H1 (cell line): ENCODE measurements around the gene OR13J1. TPM values are rescaled to one million over a fixed set of nuclear protein-coding genes. Genes with fewer than 3 reads are reported as not detected.
"Not testable (repeated sequence)": the region's sequence is repeated elsewhere in the genome, so short reads cannot be mapped to it uniquely, and the experiment has no call there.

Experiments
- CTCF ChIA-PET: fragments of 300-600 bp; sonication (Branson Sonifier 250); formaldehyde crosslinking; loops from one replicate; lab custom pipeline; 2021; ENCODE audit not compliant: partially characterized antibody; lab: Charles Lee
- POLR2A ChIA-PET: fragments of 300-600 bp; sonication (Branson Sonifier 250); formaldehyde crosslinking; loops from one replicate; lab custom pipeline; 2021; ENCODE audit warnings: inconsistent platforms; ENCODE audit not compliant: partially characterized antibody; lab: Charles Lee
- DNase-seq, 2 experiments: peaks; one replicate each; pipeline versions ENCODE4 v3.0.0 to v3.0.0-alpha.2; 2010 to 2022; ENCODE audit warnings: low spot score in 2 of 2, low read depth in 1 of 2, mixed read lengths in 1 of 2
- FAIRE-seq: peaks from 2 replicates; lab custom pipeline; 2011; peaks lifted over from hg19 to GRCh38; lab: Jason Lieb, UNC
- H2AFZ ChIP-seq: 2 replicates; pipeline ENCODE4 v1.8.1; 2012; ENCODE audit warnings: low read length, inconsistent platforms
- H2AK5ac ChIP-seq: 2 replicates; pipeline ENCODE4 v1.6.1; 2013; ENCODE audit warnings: low read depth, low read length
- H2BK120ac ChIP-seq: replicated peaks from 2 replicates; pipeline ENCODE3; 2013; ENCODE audit warnings: low read depth, low read length, inconsistent platforms
- H2BK12ac ChIP-seq: 2 replicates; pipeline ENCODE4 v1.6.1; 2013; ENCODE audit warnings: low read depth, low read length
- H2BK15ac ChIP-seq: 2 replicates; pipeline ENCODE4 v1.6.1; 2013; ENCODE audit warnings: low read length
- H2BK20ac ChIP-seq: 2 replicates; pipeline ENCODE4 v1.6.1; 2013; ENCODE audit warnings: low read length
- H2BK5ac ChIP-seq: 2 replicates; pipeline ENCODE4 v1.6.1; 2013; ENCODE audit warnings: low read depth, low read length
- H3K14ac ChIP-seq: 2 replicates; pipeline ENCODE4 v1.6.1; 2013; ENCODE audit warnings: inconsistent platforms; ENCODE audit not compliant: insufficient read length
- H3K18ac ChIP-seq: 2 replicates; pipeline ENCODE4 v1.6.1; 2013; ENCODE audit warnings: low read length; ENCODE audit errors: extremely low read depth
- H3K23ac ChIP-seq: 2 replicates; pipeline ENCODE4 v1.6.1; 2013; ENCODE audit warnings: inconsistent platforms; ENCODE audit not compliant: insufficient read length
- H3K23me2 ChIP-seq: 2 replicates; pipeline ENCODE4 v1.6.1; 2013; ENCODE audit warnings: low read depth, low read length
- H3K27ac ChIP-seq: 2 replicates; pipeline ENCODE4 v1.6.1; 2011; ENCODE audit warnings: low read depth, low read length, inconsistent platforms
- H3K27me3 ChIP-seq, 4 experiments: replicated peaks in 1 of 4; 1 replicate in 1 of 4; 2 replicates in 3 of 4; pipeline versions ENCODE4 v1.6.1 to v1.8.1; 2011 to 2013; ENCODE audit warnings: low read length in 3 of 4, mild to moderate bottlenecking in 3 of 4, inconsistent platforms in 2 of 4, mixed read lengths in 2 of 4, moderate library complexity in 1 of 4; ENCODE audit not compliant: control insufficient read depth in 3 of 4, insufficient read depth in 3 of 4; ENCODE audit errors: extremely low read depth in 1 of 4
- H3K36me3 ChIP-seq, 4 experiments: 2 replicates each; pipeline versions ENCODE4 v1.6.1 to v1.8.1; 2011 to 2013; ENCODE audit warnings: mild to moderate bottlenecking in 4 of 4, low read length in 3 of 4, moderate library complexity in 2 of 4, control low read depth in 1 of 4, inconsistent platforms in 1 of 4; ENCODE audit not compliant: insufficient read depth in 4 of 4, control insufficient read depth in 2 of 4
- H3K4ac ChIP-seq: replicated peaks from 2 replicates; pipeline ENCODE3; 2013; ENCODE audit warnings: low read length, low read depth, mixed read lengths, inconsistent platforms; ENCODE audit not compliant: insufficient read length
- H3K4me1 ChIP-seq, 4 experiments: replicated peaks in 1 of 4; 1 replicate in 1 of 4; 2 replicates in 3 of 4; pipeline versions ENCODE4 v1.6.1 to v1.8.1; 2011 to 2013; ENCODE audit warnings: low read length in 3 of 4, inconsistent platforms in 2 of 4, mixed read lengths in 1 of 4; ENCODE audit not compliant: insufficient read depth in 4 of 4, control insufficient read depth in 3 of 4
- H3K4me2 ChIP-seq, 2 experiments: 2 replicates each; pipeline versions ENCODE4 v1.6.1 to v1.8.1; 2011 to 2013; ENCODE audit warnings: low read depth in 2 of 2, low read length in 2 of 2, control low read depth in 1 of 2, inconsistent platforms in 1 of 2, mild to moderate bottlenecking in 1 of 2; ENCODE audit not compliant: insufficient read depth in 1 of 2
- H3K4me3 ChIP-seq, 4 experiments: fragments of 200-600, 300-600 bp in 1 of 4; sonication (generic), shearing (Covaris generic), sonication (Bioruptor Twin) in 1 of 4; 2 replicates each; pipeline versions ENCODE4 v1.5.1 to v1.8.1; 2011 to 2016; ENCODE audit warnings: low read length in 4 of 4, low read depth in 3 of 4, control low read depth in 2 of 4, inconsistent platforms in 2 of 4, mild to moderate bottlenecking in 2 of 4, mixed read lengths in 1 of 4, moderate library complexity in 1 of 4; ENCODE audit not compliant: insufficient read depth in 2 of 4; ENCODE audit errors: extremely low read depth in 1 of 4
- H3K56ac ChIP-seq: replicated peaks from 2 replicates; pipeline ENCODE3; 2013; ENCODE audit warnings: low read depth, mild to moderate bottlenecking, mixed read lengths, low read length, inconsistent platforms; ENCODE audit not compliant: insufficient read length
- H3K79me1 ChIP-seq: 2 replicates; pipeline ENCODE4 v1.6.1; 2013; ENCODE audit warnings: low read depth, low read length, control low read depth
- H3K79me2 ChIP-seq, 2 experiments: 2 replicates each; pipeline versions ENCODE4 v1.6.1 to v1.8.1; 2012 to 2013; ENCODE audit warnings: low read length in 2 of 2, mild to moderate bottlenecking in 2 of 2, inconsistent platforms in 1 of 2; ENCODE audit not compliant: insufficient read depth in 2 of 2, control insufficient read depth in 1 of 2
- H3K9ac ChIP-seq, 4 experiments: replicated peaks in 1 of 4; 1 replicate in 1 of 4; 2 replicates in 3 of 4; pipeline versions ENCODE4 v1.6.1 to v1.8.1; 2011 to 2013; ENCODE audit warnings: low read depth in 3 of 4, low read length in 3 of 4, control low read depth in 2 of 4, mild to moderate bottlenecking in 2 of 4, moderate library complexity in 2 of 4, inconsistent platforms in 1 of 4; ENCODE audit errors: extremely low read depth in 1 of 4
- H3K9me3 ChIP-seq, 2 experiments: 2 replicates each; pipeline versions ENCODE4 v1.6.1 to v1.8.1; 2012 to 2013; ENCODE audit warnings: mild to moderate bottlenecking in 2 of 2, moderate library complexity in 2 of 2, control low read depth in 1 of 2, inconsistent platforms in 1 of 2, low read depth in 1 of 2, low read length in 1 of 2, mixed read lengths in 1 of 2; ENCODE audit not compliant: insufficient read depth in 2 of 2
- H4K20me1 ChIP-seq, 2 experiments: replicated peaks in 1 of 2; 2 replicates each; pipeline versions ENCODE3 to v1.8.1; 2011 to 2013; ENCODE audit warnings: inconsistent platforms in 2 of 2, low read length in 2 of 2, mild to moderate bottlenecking in 1 of 2; ENCODE audit not compliant: insufficient read depth in 2 of 2, control insufficient read depth in 1 of 2
- H4K5ac ChIP-seq: 2 replicates; pipeline ENCODE4 v1.6.1; 2013; ENCODE audit warnings: low read length, low read depth, mixed read lengths, inconsistent platforms; ENCODE audit not compliant: insufficient read length
- H4K8ac ChIP-seq: 2 replicates; pipeline ENCODE4 v1.8.0; 2013; ENCODE audit warnings: mild to moderate bottlenecking, moderate library complexity, low read length, inconsistent platforms; ENCODE audit not compliant: insufficient read depth; ENCODE audit errors: extremely low read depth
- H4K91ac ChIP-seq: replicated peaks from 2 replicates; pipeline ENCODE3; 2013; ENCODE audit warnings: low read length, mixed read lengths, inconsistent platforms; ENCODE audit not compliant: insufficient read length
- WGBS, 2 experiments: shearing (Covaris generic) in 1 of 2; methylation state at CpG; one replicate each; pipeline versions ENCODE4 v1.1.6 to v1.1.7; 2013 to 2015; ENCODE audit warnings: low lambda C conversion rate in 2 of 2, mixed read lengths in 2 of 2, inconsistent platforms in 1 of 2, low coverage in 1 of 2, missing lambda C conversion rate in 1 of 2; ENCODE audit not compliant: insufficient replicate concordance in 2 of 2, insufficient coverage in 1 of 2, insufficient read length in 1 of 2; ENCODE audit errors: extremely low coverage in 1 of 2, missing lambda C conversion rate in 1 of 2; 5-methylcytosine and 5-hydroxymethylcytosine counted together
- polyA plus RNA-seq, 7 experiments: library from polyadenylated mRNA; depleted of rRNA in 3 of 7; stranded (reverse) in 5 of 7; unstranded in 2 of 7; fragments of >200 nt in 5 of 7; fragments of 200-250 nt in 2 of 7; gene quantifications; 1 replicate in 5 of 7; 2 replicates in 1 of 7; 4 replicates in 1 of 7; pipeline versions ENCODE4 v1.2.1 to v1.2.3, GENCODE V29; 2011 to 2013; ENCODE audit warnings: missing spikeins in 2 of 7, mixed read lengths in 2 of 7
- total RNA-seq: library from RNA; stranded (reverse); fragmentation: NEBNext Ultra II Directional; extraction: Animal tissue kit (Norgen Biotek cat#: 25700); gene quantifications from 2 replicates; pipeline ENCODE4 v1.2.1, GENCODE V29; 2021

OR13J1 gene
- total and polyA plus RNA-seq, 2 of the 8 experiments (the other 6 are each of a cell fraction or from before 2014, with no cell fraction given), result not detected

DNA sequence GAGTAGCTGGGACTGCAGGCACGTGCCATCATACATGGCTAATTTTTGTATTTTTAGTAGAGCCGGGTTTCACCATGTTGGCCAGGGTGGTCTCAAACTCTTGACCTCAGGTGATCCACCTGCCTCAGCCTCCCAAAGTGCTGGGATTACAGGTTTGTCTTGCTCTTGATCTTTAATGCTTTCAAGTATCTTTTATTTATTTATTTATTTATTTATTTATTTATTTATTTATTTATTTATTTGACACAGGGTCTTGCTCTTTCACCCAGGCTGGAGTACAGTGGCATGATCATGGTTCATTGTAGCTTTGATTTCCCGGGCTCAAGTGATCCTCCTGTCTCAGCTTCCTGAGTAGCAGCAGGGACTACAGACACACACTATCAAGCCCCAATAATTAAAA, 14.7 kb upstream of the OR13J1 start:
- H3K4ac ChIP-seq, H3K36me3 ChIP-seq, H3K9me3 ChIP-seq, DNase-seq, H2AK5ac ChIP-seq, H2BK20ac ChIP-seq, H3K4me2 ChIP-seq, H3K9ac ChIP-seq, H3K27ac ChIP-seq, H4K20me1 ChIP-seq, H4K5ac ChIP-seq, H2AFZ ChIP-seq, H2BK12ac ChIP-seq, H3K4me3 ChIP-seq, FAIRE-seq, POLR2A ChIA-PET, H3K56ac ChIP-seq, H3K23ac ChIP-seq, H3K79me1 ChIP-seq, H3K27me3 ChIP-seq, H4K8ac ChIP-seq, H3K4me1 ChIP-seq, H3K79me2 ChIP-seq, H2BK15ac ChIP-seq, H3K14ac ChIP-seq, H3K23me2 ChIP-seq, H2BK5ac ChIP-seq, H3K18ac ChIP-seq, H4K91ac ChIP-seq, H2BK120ac ChIP-seq: not testable (repeated sequence)
- CTCF ChIA-PET, result interaction anchor here (0.7 to 1.5 kb wide), 3 partner anchors 21 to 179 kb away, joined by 3 to 4 read pairs (median 3); no protein-coding TSS in a partner anchor
- 85% methylated on average over 3 of the region's 3 CpGs; no CpG with 5 or more reads in 1 of the 2 experiments for WGBS, 2 experiments
